SU-DHL-6 (cell line): ENCODE measurements around the gene PLCL1.

Source experiments
- H2AFZ ChIP-seq: fragments of 200-600 bp; sonication (generic); 2 replicates; pipeline ENCODE4 v1.6.1; 2014; ENCODE audit warnings: low read depth, mild to moderate bottlenecking, moderate library complexity, mixed read lengths, antibody characterized with exemption, low read length; ENCODE audit not compliant: severe bottlenecking
- H3F3A ChIP-seq: fragments of 200-600 bp; shearing (Covaris generic); 2 replicates; pipeline ENCODE4 v1.6.0; 2016; ENCODE audit warnings: antibody characterized with exemption, mild to moderate bottlenecking; ENCODE audit not compliant: insufficient read depth
- H3K27ac ChIP-seq: fragments of 200-600 bp; sonication (generic); 2 replicates; pipeline ENCODE4 v1.5.1; 2016; ENCODE audit warnings: low read depth, mild to moderate bottlenecking, low read length, moderate library complexity, mixed read lengths
- H3K27me3 ChIP-seq: fragments of 200-600 bp; sonication (generic), shearing (Covaris generic); 2 replicates; pipeline ENCODE4 v1.6.0; 2014; ENCODE audit warnings: mild to moderate bottlenecking, low read length
- H3K36me3 ChIP-seq: fragments of 200-600 bp; sonication (generic); 2 replicates; pipeline ENCODE4 v1.6.1; 2014; ENCODE audit warnings: mild to moderate bottlenecking, low read length, mixed read lengths
- H3K4me2 ChIP-seq: fragments of 300-600, 200-600 bp; shearing (Covaris generic), sonication (generic); 2 replicates; pipeline ENCODE4 v1.6.0; 2014; ENCODE audit warnings: low read length, low read depth, mild to moderate bottlenecking; ENCODE audit not compliant: poor library complexity, severe bottlenecking
- H3K4me3 ChIP-seq: fragments of 200-600 bp; sonication (generic); 2 replicates; pipeline ENCODE4 v1.5.1; 2014; ENCODE audit warnings: antibody characterized with exemption, low read length, mild to moderate bottlenecking, mixed read lengths; ENCODE audit not compliant: insufficient read depth, poor library complexity, severe bottlenecking
- H3K79me2 ChIP-seq: fragments of 200-600 bp; sonication (generic); 2 replicates; pipeline ENCODE4 v1.6.1; 2014; ENCODE audit warnings: mild to moderate bottlenecking, low read length, moderate library complexity; ENCODE audit not compliant: insufficient read depth
- H3K9ac ChIP-seq: fragments of 200-600 bp; sonication (generic); 2 replicates; pipeline ENCODE4 v1.7.0; 2014; ENCODE audit warnings: mild to moderate bottlenecking, low read length
- H3K9me2 ChIP-seq: fragments of 200-600 bp; sonication (generic); replicated peaks from 2 replicates; pipeline ENCODE4 v1.6.1; 2014; ENCODE audit warnings: low read length; ENCODE audit not compliant: insufficient read depth
- H3K9me3 ChIP-seq: fragments of 200-600 bp; sonication (generic); 2 replicates; pipeline ENCODE4 v1.6.1; 2014; ENCODE audit warnings: low read length, mixed read lengths; ENCODE audit not compliant: insufficient read depth
- H4K20me1 ChIP-seq: fragments of 200-600 bp; sonication (generic); 2 replicates; pipeline ENCODE4 v1.6.1; 2014; ENCODE audit warnings: low read depth, mild to moderate bottlenecking, antibody characterized with exemption, low read length, moderate library complexity, mixed read lengths
- CTCF ChIP-seq: fragments of 200-600 bp; sonication (generic); IDR thresholded peaks from one replicate; pipeline ENCODE4 v1.5.1; 2017; ENCODE audit warnings: antibody characterized with exemption, mild to moderate bottlenecking, low read length, moderate library complexity; ENCODE audit not compliant: insufficient read depth, poor library complexity, severe bottlenecking
- EZH2phosphoT487 ChIP-seq: fragments of 200-600 bp; sonication (generic), shearing (Covaris generic); conservative IDR thresholded peaks from 2 replicates; pipeline ENCODE4 v1.6.1; 2018; ENCODE audit warnings: mild to moderate bottlenecking, antibody characterized with exemption, low read length, moderate library complexity, mixed read lengths

PLCL1 gene

GRCh38 chr2:198161151-198161550 lies 356.8 kb downstream of the PLCL1 start:
- Histone ChIP-seq H3K4me3 (no peak overlapping the region), H3K9me2 (no peaks in the 10 kb centered on the region), H3F3A (no peaks in the 10 kb centered on the region), H2AFZ (no peak overlapping the region), H3K79me2 (no peaks in the 10 kb centered on the region), H3K36me3 (no peaks in the 10 kb centered on the region), H3K27me3 (no peaks in the 10 kb centered on the region), H3K9me3 (no peaks in the 10 kb centered on the region), H4K20me1 (no peaks in the 10 kb centered on the region), H3K9ac (no peak overlapping the region), H3K27ac (no peak overlapping the region), H3K4me2 (no peak overlapping the region)
- TF ChIP-seq CTCF (no peak), EZH2phosphoT487 (no peak)

DNA sequence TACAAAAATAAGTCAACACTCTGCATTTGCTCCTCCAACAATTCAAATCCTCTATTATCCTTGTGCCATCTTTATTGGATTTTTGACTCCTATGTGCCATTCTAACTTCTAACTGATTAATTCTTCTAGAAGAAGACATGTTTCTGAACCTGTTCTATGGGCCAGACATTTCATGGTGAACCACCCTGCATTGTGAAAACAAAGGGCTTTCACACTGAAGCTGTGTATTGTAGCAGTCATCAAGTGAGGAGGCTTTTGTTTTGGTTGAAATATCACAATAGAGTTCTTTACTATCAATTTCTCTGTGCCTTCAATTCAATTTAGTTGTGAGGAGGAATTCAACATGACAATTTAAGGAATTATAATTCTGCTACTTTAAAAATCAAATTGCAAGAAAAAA lies 357.9 kb downstream of the PLCL1 start:
- Histone ChIP-seq H3K4me3 (no peak overlapping the region), H3K27me3 (no peaks in the 10 kb centered on the region), H3K36me3 (no peaks in the 10 kb centered on the region), H3K79me2 (no peaks in the 10 kb centered on the region), H4K20me1 (no peaks in the 10 kb centered on the region), H3K27ac (no peak overlapping the region), H3K9ac (no peak overlapping the region), H3F3A (no peaks in the 10 kb centered on the region), H3K9me3 (no peaks in the 10 kb centered on the region), H3K9me2 (no peaks in the 10 kb centered on the region), H2AFZ (no peak overlapping the region), H3K4me2 (no peak overlapping the region)
- TF ChIP-seq CTCF (no peak), EZH2phosphoT487 (no peak)

DNA sequence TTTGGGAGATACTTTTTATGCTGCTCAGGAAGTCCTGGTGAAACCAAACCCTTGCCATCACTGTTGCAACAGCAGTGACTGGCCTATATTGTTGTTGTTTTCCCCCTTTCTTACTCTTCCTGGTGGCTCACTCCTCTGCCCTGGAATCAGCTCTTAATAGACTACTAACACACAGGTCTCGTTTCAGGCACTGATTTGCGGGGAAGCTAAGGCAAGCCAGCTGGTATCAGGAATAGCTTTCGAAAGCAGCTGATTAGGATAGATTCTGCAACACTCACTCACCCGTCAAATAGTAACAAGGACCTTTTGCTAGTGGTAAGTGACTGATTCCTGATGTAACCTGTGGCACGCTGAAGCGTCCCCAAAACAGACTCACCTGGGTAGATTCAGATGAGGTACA lies 360.4 kb downstream of the PLCL1 start:
- no peaks in the 10 kb centered on the region for H3K9me3 ChIP-seq
- H3K9me2 ChIP-seq, result no peaks in the 10 kb centered on the region
- H3F3A ChIP-seq, result no peaks in the 10 kb centered on the region
- no peak for TF ChIP-seq CTCF
- H4K20me1 ChIP-seq, result no peaks in the 10 kb centered on the region
- no peak overlapping the region for H3K4me2 ChIP-seq
- no peaks in the 10 kb centered on the region for H3K27me3 ChIP-seq
- no peaks in the 10 kb centered on the region for H3K36me3 ChIP-seq
- H3K4me3 ChIP-seq, result no peak overlapping the region
- H3K79me2 ChIP-seq, result no peaks in the 10 kb centered on the region
- no peak overlapping the region for H2AFZ ChIP-seq
- no peak overlapping the region for H3K9ac ChIP-seq
- H3K27ac ChIP-seq, result no peak overlapping the region

- TF ChIP-seq EZH2phosphoT487 (no peak), CTCF (no peak)
- H3F3A ChIP-seq, result no peaks in the 10 kb centered on the region
- H4K20me1 ChIP-seq, result no peaks in the 10 kb centered on the region
- no peak overlapping the region for H3K4me2 ChIP-seq
- H3K27me3 ChIP-seq, result no peaks in the 10 kb centered on the region
- no peak overlapping the region for H2AFZ ChIP-seq
- H3K36me3 ChIP-seq, result no peaks in the 10 kb centered on the region
- H3K9ac ChIP-seq, result no peak overlapping the region
- H3K27ac ChIP-seq, result no peak overlapping the region
- H3K4me3 ChIP-seq, result no peak overlapping the region
- H3K9me3 ChIP-seq, result no peaks in the 10 kb centered on the region
- no peaks in the 10 kb centered on the region for H3K79me2 ChIP-seq
- no peaks in the 10 kb centered on the region for H3K9me2 ChIP-seq
Observed at GRCh38 chr2:198165289-198165688, 360.9 kb downstream of the PLCL1 start.
